GM12878 (cell line): Measurements from ENCODE around the gene SIRT7. TPM values are rescaled to one million over a fixed set of nuclear protein-coding genes. Genes with fewer than 3 reads are reported as not detected.

Source experiments
- ATAC-seq: fragments of 200-7000 bp; cut with Tn5 transposase; 3 replicates; pipeline ENCODE4 v1.9.1; 2020; ENCODE audit warnings: mild to moderate bottlenecking, moderate library complexity
- BruUV-seq: library from RNA; stranded (reverse); fragments of 400-500 nt; replicated peaks from 2 replicates; lab custom pipeline; 2021; lab: Mats Ljungman, UMichigan
- CTCF ChIA-PET: fragments of 300-600 bp; sonication (Branson Sonifier 250); formaldehyde crosslinking; extraction: SDS; loops from one replicate; lab custom pipeline; 2021; ENCODE audit warnings: inconsistent platforms; lab: Yijun Ruan, JAX
- POLR2A ChIA-PET: fragments of 350-600 bp; formaldehyde crosslinking; extraction: SDS; loops from one replicate; lab custom pipeline; 2021; ENCODE audit warnings: inconsistent platforms; lab: Charles Lee
- RAD21 ChIA-PET: fragments of 300-600 bp; sonication (Branson Sonifier 250); formaldehyde crosslinking; loops from one replicate; lab custom pipeline; 2023; ENCODE audit warnings: antibody characterized with exemption; ENCODE audit not compliant: unreplicated experiment; lab: Charles Lee
- SMC1A ChIA-PET: fragments of 300-600 bp; sonication (Branson Sonifier 250); formaldehyde crosslinking; loops from one replicate; lab custom pipeline; 2023; ENCODE audit not compliant: unreplicated experiment, uncharacterized antibody; lab: Charles Lee
- DNase-seq: peaks from one replicate; pipeline ENCODE4 v3.0.0-alpha.2; 2011; ENCODE audit warnings: low read depth, low spot score
- FAIRE-seq: peaks from 3 replicates; lab custom pipeline; 2011; peaks lifted over from hg19 to GRCh38; lab: Jason Lieb, UNC
- H2AFZ ChIP-seq: 2 replicates; pipeline ENCODE4 v1.6.0; 2011; ENCODE audit warnings: low read depth, low read length, control low read depth; ENCODE audit not compliant: control insufficient read depth
- H3K27ac ChIP-seq: 2 replicates; pipeline ENCODE4 v1.5.1; 2011; ENCODE audit warnings: control low read depth; ENCODE audit not compliant: control insufficient read depth, insufficient read depth
- H3K27me3 ChIP-seq, 2 experiments: replicated peaks in 1 of 2; 2 replicates each; pipeline versions ENCODE4 v1.6.0 to v1.6.1; 2011; ENCODE audit warnings: low read length in 1 of 2; ENCODE audit not compliant: control insufficient read depth in 2 of 2, insufficient read depth in 2 of 2
- H3K36me3 ChIP-seq, 2 experiments: 2 replicates each; pipeline ENCODE4 v1.5.1; 2011; ENCODE audit warnings: low read length in 1 of 2; ENCODE audit not compliant: control insufficient read depth in 2 of 2, insufficient read depth in 2 of 2
- H3K4me1 ChIP-seq: 2 replicates; pipeline ENCODE4 v1.6.1; 2011; ENCODE audit warnings: mild to moderate bottlenecking, low read length, moderate library complexity, mixed read lengths; ENCODE audit not compliant: control insufficient read depth, insufficient read depth
- H3K4me2 ChIP-seq: 2 replicates; pipeline ENCODE4 v1.6.0; 2011; ENCODE audit warnings: control low read depth; ENCODE audit not compliant: control insufficient read depth, insufficient read depth
- H3K4me3 ChIP-seq: fragments of 200-600 bp; sonication (generic); 2 replicates; pipeline ENCODE4 v1.5.1; 2016
- H3K79me2 ChIP-seq: 2 replicates; pipeline ENCODE4 v1.6.0; 2011; ENCODE audit warnings: low read length; ENCODE audit not compliant: control insufficient read depth, insufficient read depth
- H3K9ac ChIP-seq: 2 replicates; pipeline ENCODE4 v1.8.0; 2011; ENCODE audit warnings: low read length, control low read depth, mixed read lengths; ENCODE audit not compliant: control insufficient read depth, insufficient read depth
- H3K9me3 ChIP-seq: replicated peaks from 3 replicates; pipeline ENCODE4 v1.5.1; 2011; ENCODE audit warnings: mild to moderate bottlenecking, low read length; ENCODE audit not compliant: control insufficient read depth, insufficient read depth
- H4K20me1 ChIP-seq: 2 replicates; pipeline ENCODE4 v1.6.0; 2011; ENCODE audit not compliant: control insufficient read depth, insufficient read depth
- ASH2L ChIP-seq: fragments of 300-600, 200-600 bp; sonication (generic); IDR thresholded peaks from 2 replicates; pipeline ENCODE4 v1.6.1; 2017; ENCODE audit warnings: low read depth, mild to moderate bottlenecking, borderline replicate concordance
- CBX3 ChIP-seq: fragments of 200-600 bp; sonication (generic); IDR thresholded peaks from 2 replicates; pipeline ENCODE4 v1.6.1; 2016; ENCODE audit warnings: low read depth, borderline replicate concordance
- CREM ChIP-seq: IDR thresholded peaks from 2 replicates; pipeline ENCODE4 v1.6.1; 2014; ENCODE audit warnings: antibody characterized with exemption, low read depth
- HDAC2 ChIP-seq: fragments of 200-600 bp; sonication (generic); IDR thresholded peaks from 2 replicates; pipeline ENCODE4 v1.6.1; 2017
- HDGF ChIP-seq: fragments of 450-650 bp; IDR thresholded peaks from 2 replicates; pipeline ENCODE4 v1.6.1; 2016; ENCODE audit warnings: antibody characterized with exemption
- NR2F1 ChIP-seq: fragments of 450-650 bp; conservative IDR thresholded peaks from 2 replicates; pipeline ENCODE4 v1.6.1; 2017; ENCODE audit warnings: mild to moderate bottlenecking
- NRF1 ChIP-seq: conservative IDR thresholded peaks from 2 replicates; pipeline ENCODE4 v1.6.1; 2011; ENCODE audit warnings: mild to moderate bottlenecking, low read depth, low read length, improper control_type of control experiment
- RB1 ChIP-seq: fragments of 450-650 bp; formaldehyde crosslinking; IDR thresholded peaks from 2 replicates; pipeline ENCODE4 v1.6.1; 2017; ENCODE audit warnings: mild to moderate bottlenecking, borderline replicate concordance
- SIX5 ChIP-seq: IDR thresholded peaks from 2 replicates; pipeline ENCODE4 v1.6.1; 2011; ENCODE audit warnings: mild to moderate bottlenecking, low read depth, low read length, moderate library complexity; ENCODE audit not compliant: severe bottlenecking
- SRF ChIP-seq, 2 experiments: IDR thresholded peaks; 2 replicates each; pipeline ENCODE4 v1.6.1; 2011; ENCODE audit warnings: low read depth in 2 of 2, low read length in 2 of 2, mild to moderate bottlenecking in 1 of 2, moderate library complexity in 1 of 2
- STAT1 ChIP-seq: fragments of 450-650 bp; conservative IDR thresholded peaks from 2 replicates; pipeline ENCODE4 v1.6.1; 2014; ENCODE audit warnings: antibody characterized with exemption, mild to moderate bottlenecking
- TARDBP ChIP-seq: IDR thresholded peaks from 2 replicates; pipeline ENCODE4 v1.6.1; 2016; ENCODE audit warnings: borderline replicate concordance
- TBL1XR1 ChIP-seq: IDR thresholded peaks from 2 replicates; pipeline ENCODE4 v1.6.1; 2012; ENCODE audit warnings: low read depth, low read length, improper control_type of control experiment
- WRNIP1 ChIP-seq: IDR thresholded peaks from 2 replicates; pipeline ENCODE4 v1.6.1; 2011; ENCODE audit warnings: low read depth, low read length, improper control_type of control experiment, borderline replicate concordance
- YBX1 ChIP-seq: fragments of 450-650 bp; IDR thresholded peaks from 2 replicates; pipeline ENCODE4 v1.6.1; 2016; ENCODE audit warnings: antibody characterized with exemption
- ZBED1 ChIP-seq: IDR thresholded peaks from 2 replicates; pipeline ENCODE4 v1.6.1; 2016; ENCODE audit warnings: borderline replicate concordance
- ZNF384 ChIP-seq: IDR thresholded peaks from 2 replicates; pipeline ENCODE4 v1.6.1; 2012; ENCODE audit warnings: low read depth, mild to moderate bottlenecking, low read length, improper control_type of control experiment, borderline replicate concordance
- ZSCAN29 ChIP-seq: fragments of 450-650 bp; IDR thresholded peaks from 2 replicates; pipeline ENCODE4 v1.6.1; 2017; ENCODE audit warnings: mild to moderate bottlenecking, moderate library complexity
- whole genome bisulfite sequencing: methylation state at CpG from one replicate; pipeline ENCODE4 v1.1.6; 2016; ENCODE audit warnings: low lambda C conversion rate; ENCODE audit not compliant: insufficient replicate concordance, insufficient coverage; ENCODE audit errors: missing lambda C conversion rate; 5-methylcytosine and 5-hydroxymethylcytosine counted together
- in situ Hi-C: fragments of 300-500 bp; cut with MboI; formaldehyde crosslinking; loops from 9 replicates; pipeline ENCODE4 v1.14.3; 2018; ENCODE audit warnings: mixed read lengths
- intact Hi-C: fragments of 100-400 bp; cut with micrococcal nuclease; formaldehyde crosslinking; loops from one replicate; pipeline ENCODE4 v1.14.2; 2022; ENCODE audit not compliant: unreplicated experiment
- polyA plus RNA-seq, 11 experiments: library from polyadenylated mRNA; depleted of rRNA in 4 of 11; unstranded in 6 of 11; stranded (reverse) in 5 of 11; fragments of >200 nt; fragmentation: Nextera tagmentation in 4 of 11; fragmentation: Illumina TruSeq in 1 of 11; extraction: Ambion mirVana in 4 of 11; extraction: Trizol in 1 of 11; gene quantifications; 1 replicate in 1 of 11; 2 replicates in 10 of 11; pipeline versions ENCODE4 v1.2.1 to v1.2.3, GENCODE V29; 2011 to 2016; ENCODE audit warnings: inconsistent platforms in 2 of 11, missing spikeins in 2 of 11, low read depth in 1 of 11
- total RNA-seq, 4 experiments: library from RNA; depleted of rRNA in 3 of 4; stranded (reverse); fragments of >200 nt in 3 of 4; fragmentation: Illumina TruSeq in 1 of 4; extraction: Trizol in 1 of 4; gene quantifications; 2 replicates each; pipeline versions ENCODE4 v1.2.1 to v1.2.3, GENCODE V29; 2013 to 2021
- TF ChIP-seq, protein P1 (sequence below): IDR thresholded peaks from 2 replicates; pipeline ENCODE4 v1.6.1; 2012; ENCODE audit warnings: low read depth, low read length, improper control_type of control experiment
- TF ChIP-seq, protein P2 (sequence below): fragments of 450-650 bp; conservative IDR thresholded peaks from 2 replicates; pipeline ENCODE4 v1.6.1; 2017; ENCODE audit warnings: mild to moderate bottlenecking, moderate library complexity

SIRT7 gene
- total and polyA plus RNA-seq, 10 of the 15 experiments (the other 5 are each of a cell fraction or from before 2014, with no cell fraction given): 1.2 to 56.2 (median 22.7) TPM

- TF ChIP-seq SRF (IDR thresholded peaks at IDR 0.05; ENCODE audit: low read depth in 2 of 2, low read length in 2 of 2) (no peak), YBX1 (no peak)
- TF ChIP-seq, all 136 proteins: peak for 0
Measured at GRCh38 chr17:81964081-81964849, 46.3 kb upstream of the SIRT7 start (continued).

- H3K79me2 ChIP-seq: no peaks in the 10 kb centered on the region
- ChIA-PET RAD21 (interaction anchor here (2.0 kb wide), 1 partner anchor 57 kb away, joined by 4 read pairs; no protein-coding TSS in a partner anchor), CTCF (interaction anchor here (1.5 kb wide), 1 partner anchor 57 kb away, joined by 3 read pairs; no protein-coding TSS in a partner anchor), POLR2A (interaction anchor here (0.6 kb wide), 1 partner anchor 46 kb away, joined by 3 read pairs; no protein-coding TSS in a partner anchor), SMC1A (no interaction called here)
- H3K27ac ChIP-seq: no peak overlapping the region
- no peak overlapping the region for H2AFZ ChIP-seq
- no peaks in the 10 kb centered on the region for H3K9me3 ChIP-seq
- no peak overlapping the region for H3K4me3 ChIP-seq
- no TSS peak for BruUV-seq
- no peaks in the 10 kb centered on the region for H4K20me1 ChIP-seq
- no peaks in the 10 kb centered on the region for H3K36me3 ChIP-seq
- TF ChIP-seq, protein P1, sequence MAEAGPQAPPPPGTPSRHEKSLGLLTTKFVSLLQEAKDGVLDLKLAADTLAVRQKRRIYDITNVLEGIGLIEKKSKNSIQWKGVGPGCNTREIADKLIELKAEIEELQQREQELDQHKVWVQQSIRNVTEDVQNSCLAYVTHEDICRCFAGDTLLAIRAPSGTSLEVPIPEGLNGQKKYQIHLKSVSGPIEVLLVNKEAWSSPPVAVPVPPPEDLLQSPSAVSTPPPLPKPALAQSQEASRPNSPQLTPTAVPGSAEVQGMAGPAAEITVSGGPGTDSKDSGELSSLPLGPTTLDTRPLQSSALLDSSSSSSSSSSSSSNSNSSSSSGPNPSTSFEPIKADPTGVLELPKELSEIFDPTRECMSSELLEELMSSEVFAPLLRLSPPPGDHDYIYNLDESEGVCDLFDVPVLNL: no peak
- TF ChIP-seq TBL1XR1: no peak
- TF ChIP-seq HDGF: no peak
- no peak for TF ChIP-seq NRF1
- no peak for TF ChIP-seq STAT1
- no peak for TF ChIP-seq NR2F1
- no peak for TF ChIP-seq TARDBP
- TF ChIP-seq WRNIP1: no peak
- TF ChIP-seq ZBED1: no peak
- TF ChIP-seq, protein P2, sequence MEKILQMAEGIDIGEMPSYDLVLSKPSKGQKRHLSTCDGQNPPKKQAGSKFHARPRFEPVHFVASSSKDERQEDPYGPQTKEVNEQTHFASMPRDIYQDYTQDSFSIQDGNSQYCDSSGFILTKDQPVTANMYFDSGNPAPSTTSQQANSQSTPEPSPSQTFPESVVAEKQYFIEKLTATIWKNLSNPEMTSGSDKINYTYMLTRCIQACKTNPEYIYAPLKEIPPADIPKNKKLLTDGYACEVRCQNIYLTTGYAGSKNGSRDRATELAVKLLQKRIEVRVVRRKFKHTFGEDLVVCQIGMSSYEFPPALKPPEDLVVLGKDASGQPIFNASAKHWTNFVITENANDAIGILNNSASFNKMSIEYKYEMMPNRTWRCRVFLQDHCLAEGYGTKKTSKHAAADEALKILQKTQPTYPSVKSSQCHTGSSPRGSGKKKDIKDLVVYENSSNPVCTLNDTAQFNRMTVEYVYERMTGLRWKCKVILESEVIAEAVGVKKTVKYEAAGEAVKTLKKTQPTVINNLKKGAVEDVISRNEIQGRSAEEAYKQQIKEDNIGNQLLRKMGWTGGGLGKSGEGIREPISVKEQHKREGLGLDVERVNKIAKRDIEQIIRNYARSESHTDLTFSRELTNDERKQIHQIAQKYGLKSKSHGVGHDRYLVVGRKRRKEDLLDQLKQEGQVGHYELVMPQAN: no peak
- no peak for TF ChIP-seq CREM
- TF ChIP-seq RB1: no peak
- TF ChIP-seq ZSCAN29: no peak
- TF ChIP-seq SIX5: no peak
- no peak for TF ChIP-seq ZNF384
- TF ChIP-seq ASH2L: no peak
- no peak for TF ChIP-seq HDAC2
- no peak for TF ChIP-seq CBX3
- H3K27me3 ChIP-seq: peaks cover 9 to 24% of the 10 kb centered on the region in 2 experiments
- no peak overlapping the region for H3K9ac ChIP-seq
- FAIRE-seq (no peak), ATAC-seq (no peak), DNase-seq (no peak)
- 79% methylated on average over 36 of the region's 37 CpGs for WGBS
- H3K4me1 ChIP-seq: peaks cover 13% of the 10 kb centered on the region
- intact Hi-C loops (no loop called here), in situ Hi-C loops (no loop called here)
- no peak overlapping the region for H3K4me2 ChIP-seq
Measured at GRCh38 chr17:81962499-81963441, 44.8 kb upstream of the SIRT7 start.
